Heart left ventricle (tissue), 16 donors: ENCODE measurements around the gene ASPG. TPM values are rescaled to one million over a fixed set of nuclear protein-coding genes. Genes with fewer than 3 reads are reported as not detected.
A peak's percentile ranks its signal among the peaks of the same experiment; 100 is the strongest.

ENCODE experiments used
- ATAC-seq, 4 donors: fragments of 200-7000 bp; cut with Tn5 transposase; one replicate each; pipeline ENCODE4 v1.9.1; 2020 to 2022; ENCODE audit warnings: moderate library complexity in 4 of 4, mild to moderate bottlenecking in 3 of 4, moderate number of reproducible peaks in 1 of 4
- DNase-seq, 5 donors: peaks; one replicate each; pipeline ENCODE4 v3.0.0-alpha.2; 2020
- H3K27ac ChIP-seq, 12 donors: fragments of 200-600 bp; sonication (generic) in 4 of 12; one replicate each; pipeline versions ENCODE4 v1.5.0 to v1.8.0; 2016 to 2022; ENCODE audit warnings: mild to moderate bottlenecking in 2 of 12
- H3K27me3 ChIP-seq, 9 donors: fragments of 200-600 bp; sonication (generic) in 2 of 9; one replicate each; pipeline versions ENCODE4 v1.5.1 to v1.8.0; 2016 to 2022; ENCODE audit warnings: mild to moderate bottlenecking in 3 of 9
- H3K36me3 ChIP-seq, 9 donors: fragments of 200-600 bp; sonication (generic) in 2 of 9; one replicate each; pipeline versions ENCODE4 v1.5.0 to v1.8.0; 2018 to 2022; ENCODE audit warnings: mild to moderate bottlenecking in 2 of 9
- H3K4me1 ChIP-seq, 12 donors: fragments of 200-600 bp; sonication (generic) in 4 of 12; one replicate each; pipeline versions ENCODE4 v1.5.0 to v1.8.0; 2016 to 2022; ENCODE audit warnings: mild to moderate bottlenecking in 3 of 12
- H3K4me3 ChIP-seq, 12 donors: fragments of 200-600 bp; sonication (generic) in 4 of 12; one replicate each; pipeline versions ENCODE4 v1.5.0 to v1.8.0; 2017 to 2022; ENCODE audit warnings: mild to moderate bottlenecking in 9 of 12, moderate library complexity in 4 of 12
- H3K9me3 ChIP-seq, 12 donors: fragments of 200-600 bp; sonication (generic) in 4 of 12; one replicate each; pipeline versions ENCODE4 v1.5.0 to v1.8.0; 2016 to 2022; ENCODE audit warnings: mild to moderate bottlenecking in 1 of 12
- CTCF ChIP-seq, 12 donors: fragments of 200-600 bp; sonication (generic) in 4 of 12; IDR thresholded peaks; one replicate each; pipeline versions ENCODE4 v1.5.0 to v1.8.0; 2018 to 2022; ENCODE audit warnings: antibody characterized with exemption in 12 of 12, mild to moderate bottlenecking in 5 of 12
- POLR2A ChIP-seq, 2 donors: fragments of 450-650 bp; IDR thresholded peaks; one replicate each; pipeline ENCODE4 v1.6.1; 2017; ENCODE audit warnings: antibody characterized with exemption in 2 of 2, mild to moderate bottlenecking in 2 of 2, moderate library complexity in 2 of 2
- WGBS, 4 donors: extraction: QIAGEN DNeasy Blood & Tissue Kit in 2 of 4; methylation state at CpG; one replicate each; pipeline versions ENCODE4 v1.1.5 to v1.1.7; 2013 to 2018; 5-methylcytosine and 5-hydroxymethylcytosine counted together
- intact Hi-C, 10 donors: fragments of 100-400 bp; cut with DNase I; formaldehyde crosslinking; loops; one replicate each; pipeline versions ENCODE4 v1.11.1 to v1.14.2; 2022
- polyA plus RNA-seq, 2 donors: library from polyadenylated mRNA; stranded (reverse); fragments of 200-250 nt; gene quantifications; one replicate each; pipeline ENCODE4 v1.2.3, GENCODE V29; 2013
- total RNA-seq, 9 donors: library from RNA; depleted of rRNA in 2 of 9; stranded (reverse); fragments of >200 nt in 2 of 9; fragmentation: NEBNext Ultra II Directional in 3 of 9; extraction: Animal tissue kit (Norgen Biotek cat#: 25700) in 3 of 9; gene quantifications; one replicate each; pipeline versions ENCODE4 v1.1.0 to v1.2.4, GENCODE V29; 2016 to 2023
- donor health status: ischemic (EF 13 %, LVEDD 7.1; RV severe dilation, severe dysfunction).
- donor health status: healthy with polysubstance abuse.
- donor health status: DM: no; HTN: yes; CAD: no.
- donor health status: DM: no; HTN: no; CAD: no.
- donor health status: ischemic (EF 25% LVEDD 6.9; RV normal size, moderate dysfunction).
- donor health status: ischemic (EF 25% LVEDD 5.7; RV mildly dilated, moderate dysfunction).
- donor health status: healthy.
- donor health status: DM: yes; HTN: yes; CAD: no.
- donor health status: ischemic (EF 35%, LVEDD 5.7; RV mildly dilated, moderate dysfunction).
- donor health status: nonischemic (EF 11% LVEDD 7.7; RV severe dilation, severe dysfunction).
- donor health status: DM: yes; HTN: yes; CAD: no.
- donor health status: PGD.
- donor health status: ischemic (EF 29% LVEDD 5.4; RV normal size, mild dysfunction).
- donor health status: nonischemic (EF 23%, LVEDD 6.1; RV moderate dilation, normal function).

Gene ASPG
- total and polyA plus RNA-seq, 11 donors, result 3.2 to 54.6 (median 16.3) TPM

GRCh38 chr14:104114421-104115130, 29.1 kb downstream of the ASPG start:
- TF ChIP-seq CTCF (IDR thresholded peaks at IDR 0.05) (no peak), POLR2A (IDR thresholded peaks at IDR 0.05) (no peak)
- intact Hi-C loops, result no loop called here
- no peak overlapping the region for H3K4me3 ChIP-seq
- WGBS, 4 donors, result 78 to 86% (median 81%) methylated on average over 12 to 26 of the region's 26 CpGs
- no peaks in the 10 kb centered on the region for H3K9me3 ChIP-seq
- peaks cover 0 to 18% (median 4%) of the 10 kb centered on the region in 12 donors for H3K4me1 ChIP-seq
- peaks cover 19 to 53% (median 35%) of the 10 kb centered on the region in 9 donors for H3K27me3 ChIP-seq
- DNase-seq (peak in 3 of 5 donors; percentile 11 to 44 (median 21)), ATAC-seq (no peak)
- H3K36me3 ChIP-seq, result no peaks in the 10 kb centered on the region
- no peak overlapping the region for H3K27ac ChIP-seq

DNA sequence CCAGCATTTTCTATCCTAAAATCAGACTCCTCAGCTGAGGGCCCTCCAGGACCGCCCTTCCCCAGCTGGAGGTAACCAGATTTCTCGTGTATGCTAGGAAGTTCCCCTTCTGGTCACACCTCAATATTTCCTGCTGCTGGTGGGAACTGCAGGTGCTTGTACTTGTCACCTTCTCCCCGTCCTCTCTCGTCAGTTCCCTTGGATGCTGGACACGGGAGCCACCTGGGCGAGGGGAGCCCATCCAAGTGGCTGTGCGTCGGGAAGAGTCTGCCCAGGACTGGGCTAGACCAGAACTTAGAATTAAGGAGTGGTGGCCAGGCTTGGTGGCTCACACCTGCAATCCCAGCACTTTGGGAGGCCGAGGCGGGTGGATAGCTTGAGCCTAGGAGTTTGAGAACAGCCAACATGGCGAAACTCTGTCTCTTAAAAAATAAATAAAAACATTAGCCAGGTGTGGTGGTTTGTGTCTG, 29.7 kb downstream of the ASPG start:
- TF ChIP-seq POLR2A (IDR thresholded peaks at IDR 0.05) (no peak), CTCF (IDR thresholded peaks at IDR 0.05) (no peak)
- DNase-seq (peak in 3 of 5 donors; percentile 6 to 46 (median 19)), ATAC-seq (no peak)
- H3K27me3 ChIP-seq, result peaks cover 19 to 59% (median 35%) of the 10 kb centered on the region in 9 donors
- 73 to 81% (median 79%) methylated on average over 11 of the region's 11 CpGs for WGBS, 4 donors
- H3K4me3 ChIP-seq, result no peak overlapping the region
- intact Hi-C loops, result no loop called here
- H3K9me3 ChIP-seq, result no peaks in the 10 kb centered on the region
- H3K36me3 ChIP-seq, result no peaks in the 10 kb centered on the region
- H3K27ac ChIP-seq, result no peak overlapping the region
- peaks cover 0 to 18% (median 4%) of the 10 kb centered on the region in 12 donors for H3K4me1 ChIP-seq

- ATAC-seq (no peak), DNase-seq (peak in 2 of 5 donors; percentile 6 to 27)
- peaks cover 19 to 65% (median 35%) of the 10 kb centered on the region in 9 donors for H3K27me3 ChIP-seq
- H3K4me3 ChIP-seq, result peak overlapping the region in 2 of 12 donors; percentile 52 to 53
- no peaks in the 10 kb centered on the region for H3K36me3 ChIP-seq
- intact Hi-C loops, result no loop called here
- no peak for TF ChIP-seq POLR2A (IDR thresholded peaks at IDR 0.05)
- no peak for TF ChIP-seq CTCF (IDR thresholded peaks at IDR 0.05)
- 81 to 94% (median 89%) methylated on average over 9 of the region's 9 CpGs for WGBS, 4 donors
- no peaks in the 10 kb centered on the region for H3K9me3 ChIP-seq
- H3K27ac ChIP-seq, result no peak overlapping the region
- H3K4me1 ChIP-seq, result peaks cover 0 to 18% (median 4%) of the 10 kb centered on the region in 12 donors
These were observed 30.3 kb downstream of the ASPG start for GRCh38 chr14:104115691-104116287.

DNA sequence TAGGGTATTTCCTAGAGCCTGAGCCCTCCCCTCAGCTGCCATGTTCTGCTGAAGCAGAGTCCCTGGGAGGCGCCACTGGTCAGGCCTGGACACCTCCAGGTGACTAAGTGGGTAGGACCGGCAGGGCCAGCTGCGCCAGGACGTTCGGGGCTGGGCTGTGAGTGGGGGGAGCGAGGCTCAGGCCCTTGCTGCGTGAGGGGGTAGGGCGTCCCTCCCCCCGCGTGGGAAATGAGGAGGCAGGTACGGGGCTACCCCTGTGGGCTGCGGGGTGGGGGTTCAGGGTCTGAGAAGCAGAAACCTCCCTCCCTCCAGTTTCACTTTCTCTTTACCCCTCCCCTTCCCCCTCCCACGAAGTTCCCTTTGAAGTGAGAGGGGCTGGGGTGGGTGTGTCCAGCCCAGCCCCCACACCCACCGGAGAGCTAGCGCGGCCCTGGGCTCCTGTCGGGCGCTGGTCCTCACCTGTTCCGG, 30.8 kb downstream of the ASPG start:
- H3K9me3 ChIP-seq, result no peaks in the 10 kb centered on the region
- peaks cover 19 to 71% (median 35%) of the 10 kb centered on the region in 9 donors for H3K27me3 ChIP-seq
- intact Hi-C loops, result no loop called here
- 16 to 22% (median 20%) methylated on average over 10 to 19 of the region's 19 CpGs for WGBS, 4 donors
- peaks cover 0 to 18% (median 4%) of the 10 kb centered on the region in 12 donors for H3K4me1 ChIP-seq
- DNase-seq (peak in 3 of 5 donors; percentile 6 to 54 (median 11)), ATAC-seq (no peak)
- no peak for TF ChIP-seq CTCF (IDR thresholded peaks at IDR 0.05)
- TF ChIP-seq POLR2A (IDR thresholded peaks at IDR 0.05), result no peak
- no peaks in the 10 kb centered on the region for H3K36me3 ChIP-seq
- H3K27ac ChIP-seq, result no peak overlapping the region
- peak overlapping the region; percentile 14 to 53 (median 40) for H3K4me3 ChIP-seq
